Lung (tissue), 12 donors: ENCODE measurements around the gene L3MBTL4. TPM values are rescaled to one million over a fixed set of nuclear protein-coding genes. Genes with fewer than 3 reads are reported as not detected.

Source experiments
- ATAC-seq: fragments of 200-7000 bp; cut with Tn5 transposase; one replicate; pipeline ENCODE4 v1.9.1; 2020; ENCODE audit warnings: moderate number of reproducible peaks; ENCODE audit not compliant: insufficient read depth, low FRiP score
- DNase-seq, 3 donors: peaks; one replicate each; pipeline ENCODE4 v3.0.0-alpha.2; 2013 to 2017
- H3K27ac ChIP-seq, 2 donors: one replicate each; pipeline ENCODE4 v1.5.1; 2013; ENCODE audit warnings: mild to moderate bottlenecking in 2 of 2, moderate library complexity in 2 of 2, control low read depth in 1 of 2, inconsistent platforms in 1 of 2, low read depth in 1 of 2, low read length in 1 of 2
- H3K27me3 ChIP-seq, 3 donors: one replicate each; pipeline ENCODE4 v1.5.1; 2013; ENCODE audit warnings: low read length in 2 of 3; ENCODE audit not compliant: control insufficient read depth in 3 of 3, insufficient read depth in 3 of 3
- H3K36me3 ChIP-seq, 4 donors: one replicate each; pipeline ENCODE4 v1.5.1; 2013; ENCODE audit warnings: low read length in 4 of 4, mild to moderate bottlenecking in 1 of 4, moderate library complexity in 1 of 4; ENCODE audit not compliant: control insufficient read depth in 4 of 4, insufficient read depth in 4 of 4
- H3K4me1 ChIP-seq, 5 donors: one replicate each; pipeline ENCODE4 v1.5.1; 2013; ENCODE audit warnings: low read length in 5 of 5, mild to moderate bottlenecking in 2 of 5, moderate library complexity in 1 of 5; ENCODE audit not compliant: control insufficient read depth in 5 of 5, insufficient read depth in 5 of 5
- H3K4me3 ChIP-seq: one replicate; pipeline ENCODE4 v1.5.1; 2013; ENCODE audit warnings: mild to moderate bottlenecking, control low read depth, moderate library complexity
- H3K9ac ChIP-seq, 2 donors: one replicate each; pipeline ENCODE4 v1.5.1; 2013; ENCODE audit warnings: low read length in 2 of 2, control low read depth in 1 of 2; ENCODE audit not compliant: insufficient read depth in 1 of 2
- H3K9me3 ChIP-seq, 4 donors: one replicate each; pipeline ENCODE4 v1.5.1; 2013; ENCODE audit warnings: low read length in 3 of 4, mild to moderate bottlenecking in 1 of 4, moderate library complexity in 1 of 4; ENCODE audit not compliant: control insufficient read depth in 4 of 4, insufficient read depth in 3 of 4
- WGBS, 2 donors: extraction: QIAGEN DNeasy Blood & Tissue Kit; methylation state at CpG; one replicate each; pipeline ENCODE4 v1.1.7; 2013; 5-methylcytosine and 5-hydroxymethylcytosine counted together
- polyA plus RNA-seq, 2 donors: library from polyadenylated mRNA; stranded (reverse); fragments of 200-250 nt; gene quantifications; one replicate each; pipeline ENCODE4 v1.2.1, GENCODE V29; 2013
- total RNA-seq, 2 donors: library from RNA; depleted of rRNA in 1 of 2; stranded (reverse); fragments of >200 nt in 1 of 2; gene quantifications; one replicate each; pipeline ENCODE4 v1.2.1, GENCODE V29; 2014 to 2021
- TF ChIP-seq, protein P1 (sequence below): IDR thresholded peaks from 2 replicates; pipeline ENCODE4 v1.5.1; 2012; ENCODE audit warnings: mild to moderate bottlenecking; ENCODE audit errors: control extremely low read depth, extremely low read depth
- donor health status: control.
- donor health status: control.
- donor health status: Bipolar disorder and iron deficiency.
- donor health status: healthy.
- donor health status: DM: yes; HTN: yes; CAD: no.

L3MBTL4 gene
- total and polyA plus RNA-seq, 4 donors, result 2.8 to 16.8 (median 9.9) TPM

GRCh38 chr18:6340121-6340520, 74.6 kb downstream of the L3MBTL4 start:
- peaks cover 0 to 5% (median 3%) of the 10 kb centered on the region in 4 donors for H3K9me3 ChIP-seq
- TF ChIP-seq, protein P1, sequence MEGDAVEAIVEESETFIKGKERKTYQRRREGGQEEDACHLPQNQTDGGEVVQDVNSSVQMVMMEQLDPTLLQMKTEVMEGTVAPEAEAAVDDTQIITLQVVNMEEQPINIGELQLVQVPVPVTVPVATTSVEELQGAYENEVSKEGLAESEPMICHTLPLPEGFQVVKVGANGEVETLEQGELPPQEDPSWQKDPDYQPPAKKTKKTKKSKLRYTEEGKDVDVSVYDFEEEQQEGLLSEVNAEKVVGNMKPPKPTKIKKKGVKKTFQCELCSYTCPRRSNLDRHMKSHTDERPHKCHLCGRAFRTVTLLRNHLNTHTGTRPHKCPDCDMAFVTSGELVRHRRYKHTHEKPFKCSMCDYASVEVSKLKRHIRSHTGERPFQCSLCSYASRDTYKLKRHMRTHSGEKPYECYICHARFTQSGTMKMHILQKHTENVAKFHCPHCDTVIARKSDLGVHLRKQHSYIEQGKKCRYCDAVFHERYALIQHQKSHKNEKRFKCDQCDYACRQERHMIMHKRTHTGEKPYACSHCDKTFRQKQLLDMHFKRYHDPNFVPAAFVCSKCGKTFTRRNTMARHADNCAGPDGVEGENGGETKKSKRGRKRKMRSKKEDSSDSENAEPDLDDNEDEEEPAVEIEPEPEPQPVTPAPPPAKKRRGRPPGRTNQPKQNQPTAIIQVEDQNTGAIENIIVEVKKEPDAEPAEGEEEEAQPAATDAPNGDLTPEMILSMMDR, result no peak

GRCh38 chr18:6336239-6336638, 78.5 kb downstream of the L3MBTL4 start:
- ATAC-seq (no peak), DNase-seq (no peak)
- no peak overlapping the region for H3K9ac ChIP-seq
- TF ChIP-seq, protein P1, result no peak
- WGBS, 2 donors, result 89 to 90% methylated on average over 4 of the region's 4 CpGs
- no peaks in the 10 kb centered on the region for H3K27me3 ChIP-seq
- peaks cover 0 to 5% (median 2%) of the 10 kb centered on the region in 4 donors for H3K9me3 ChIP-seq
- H3K4me3 ChIP-seq, result no peak overlapping the region
- H3K27ac ChIP-seq, result no peak overlapping the region
- no peaks in the 10 kb centered on the region for H3K36me3 ChIP-seq
- H3K4me1 ChIP-seq, result no peaks in the 10 kb centered on the region

More at GRCh38 chr18:6340121-6340520, 74.6 kb downstream of the L3MBTL4 start:
- no peak for ATAC-seq
- H3K36me3 ChIP-seq, result no peaks in the 10 kb centered on the region
- H3K9ac ChIP-seq, result no peak overlapping the region
- no peaks in the 10 kb centered on the region for H3K4me1 ChIP-seq
- H3K27ac ChIP-seq, result no peak overlapping the region
- H3K4me3 ChIP-seq, result no peak overlapping the region
- 74 to 91% methylated on average over 1 of the region's 1 CpG for WGBS, 2 donors
- no peaks in the 10 kb centered on the region for H3K27me3 ChIP-seq
- DNase-seq, result no peak

DNA sequence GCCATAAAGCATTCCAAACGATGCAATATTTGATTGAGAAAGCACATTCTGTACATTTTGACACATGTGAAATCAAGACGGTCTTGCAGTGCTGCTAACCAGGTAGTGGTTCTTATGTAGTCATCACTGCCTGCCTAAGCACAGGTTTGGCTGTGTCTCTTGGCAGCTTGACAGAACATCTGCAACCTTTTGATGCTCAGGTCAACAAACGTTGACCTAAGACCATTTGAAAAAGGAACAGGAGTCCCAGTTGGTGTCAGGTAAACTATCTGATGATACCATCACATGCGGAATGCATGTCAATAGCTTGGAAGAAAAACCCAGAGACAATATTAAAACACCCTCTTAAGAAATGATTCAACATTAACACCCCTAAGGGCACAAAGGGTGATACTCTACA, 80.7 kb downstream of the L3MBTL4 start:
- H3K27me3 ChIP-seq, result no peaks in the 10 kb centered on the region
- 74 to 88% methylated on average over 4 of the region's 4 CpGs for WGBS, 2 donors
- peaks cover 0 to 2% (median 0%) of the 10 kb centered on the region in 4 donors for H3K9me3 ChIP-seq
- H3K36me3 ChIP-seq, result no peaks in the 10 kb centered on the region
- no peak for DNase-seq
- no peak overlapping the region for H3K9ac ChIP-seq
- TF ChIP-seq, protein P1, result no peak
- no peaks in the 10 kb centered on the region for H3K4me1 ChIP-seq
- H3K4me3 ChIP-seq, result no peak overlapping the region
- no peak for ATAC-seq
- H3K27ac ChIP-seq, result no peak overlapping the region

DNA sequence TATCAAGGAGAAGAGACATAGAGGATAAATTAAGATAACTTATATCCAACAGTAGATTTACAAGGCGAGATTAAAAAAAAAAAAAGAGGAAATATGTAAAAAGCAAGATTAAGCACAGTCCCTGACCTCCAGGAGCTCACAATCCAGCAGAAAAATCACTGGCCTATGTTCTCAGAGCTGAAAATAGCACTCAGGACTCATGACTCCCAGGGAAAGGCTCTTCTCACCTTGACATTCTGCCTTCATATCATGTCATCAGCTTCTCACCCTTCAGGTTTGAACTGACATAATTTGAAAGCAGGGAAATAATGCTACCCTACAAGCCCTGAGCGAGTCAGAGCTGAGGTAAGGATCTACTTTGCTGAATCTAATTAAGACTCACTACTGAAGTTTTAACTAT, 82.8 kb downstream of the L3MBTL4 start:
- Histone ChIP-seq H3K4me1 (peaks cover 0 to 7% (median 0%) of the 10 kb centered on the region in 5 donors), H3K27ac (no peak overlapping the region), H3K4me3 (no peak overlapping the region), H3K27me3 (no peaks in the 10 kb centered on the region), H3K9ac (no peak overlapping the region), H3K9me3 (peaks cover 0 to 2% (median 0%) of the 10 kb centered on the region in 4 donors), H3K36me3 (no peaks in the 10 kb centered on the region)
- TF ChIP-seq, protein P1, result no peak
- WGBS, 2 donors, result 91 to 93% methylated on average over 2 of the region's 2 CpGs
- ATAC-seq (no peak), DNase-seq (no peak)
